RWPE1 (cell line): Measurements from ENCODE around the gene PRKAB1.
"Not testable (repeated sequence)": the region's sequence is repeated elsewhere in the genome, so short reads cannot be mapped to it uniquely, and the experiment has no call there.

Experiments
- CTCF ChIA-PET: fragments of 350-600 bp; sonication (Branson Sonifier 250); formaldehyde crosslinking; extraction: SDS; loops from one replicate; lab custom pipeline; 2021; lab: Yijun Ruan, JAX
- POLR2A ChIA-PET: fragments of 400-600 bp; formaldehyde crosslinking; extraction: SDS; loops from one replicate; lab custom pipeline; 2020; ENCODE audit warnings: antibody characterized with exemption; ENCODE audit not compliant: low non-redundant PET; lab: Yijun Ruan, JAX
- DNase-seq: peaks from one replicate; pipeline ENCODE4 v3.0.0; 2012; ENCODE audit warnings: low spot score
- H3K27ac ChIP-seq: fragments of 450-650 bp; 2 replicates; pipeline ENCODE4 v1.5.1; 2017
- CTCF ChIP-seq: fragments of 450-650 bp; conservative IDR thresholded peaks from 2 replicates; pipeline ENCODE4 v1.5.1; 2017; ENCODE audit warnings: low read depth, mild to moderate bottlenecking

Gene PRKAB1, protein sequence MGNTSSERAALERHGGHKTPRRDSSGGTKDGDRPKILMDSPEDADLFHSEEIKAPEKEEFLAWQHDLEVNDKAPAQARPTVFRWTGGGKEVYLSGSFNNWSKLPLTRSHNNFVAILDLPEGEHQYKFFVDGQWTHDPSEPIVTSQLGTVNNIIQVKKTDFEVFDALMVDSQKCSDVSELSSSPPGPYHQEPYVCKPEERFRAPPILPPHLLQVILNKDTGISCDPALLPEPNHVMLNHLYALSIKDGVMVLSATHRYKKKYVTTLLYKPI

DNA sequence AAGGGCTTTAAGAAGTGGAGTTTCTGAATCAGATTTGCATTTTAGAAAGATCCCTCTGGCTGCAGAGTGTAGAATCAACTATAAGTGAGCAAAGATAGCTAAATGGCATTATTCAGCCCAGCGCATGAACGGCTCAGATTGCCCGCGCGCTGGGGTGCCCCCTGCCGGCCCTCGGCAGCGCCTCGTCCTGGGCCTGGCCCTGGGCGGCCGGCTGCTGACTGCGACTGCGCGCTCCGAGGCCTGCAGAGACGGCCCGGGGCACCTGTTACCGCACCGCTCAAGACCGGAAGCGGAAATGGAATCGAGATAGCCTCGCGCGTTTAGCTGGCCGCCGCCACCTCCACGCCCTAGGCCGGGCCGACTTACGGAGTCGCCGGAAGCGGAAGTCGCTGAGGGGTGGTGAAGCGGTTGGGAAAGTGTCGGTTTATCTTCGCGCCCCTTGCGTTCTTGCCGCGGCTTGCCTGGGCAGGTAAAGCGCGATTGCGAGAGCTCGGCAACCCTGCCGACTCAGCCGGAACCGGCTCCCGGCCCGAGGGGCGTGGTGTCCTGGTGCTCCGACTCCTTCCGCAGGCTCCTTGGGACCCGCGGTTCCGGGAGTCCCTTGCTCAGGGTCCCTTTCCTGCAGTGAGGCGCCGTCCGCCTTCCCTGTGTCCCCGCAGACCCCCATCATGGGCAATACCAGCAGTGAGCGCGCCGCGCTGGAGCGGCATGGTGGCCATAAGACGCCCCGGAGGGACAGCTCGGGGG is at the start of gene PRKAB1:
Gene PRKAB1, plus strand, starts transcription at position 557 of the 747 bp plus-strand sequence. Its CDS starts 112 bp downstream, at position 669.
- CTCF ChIA-PET: interaction anchor here (0.5 to 1.4 kb wide), 9 partner anchors 9 to 1299 kb away, joined by 3 to 5 read pairs (median 3); no protein-coding TSS in a partner anchor
- DNase-seq: peak; percentile 95
- POLR2A ChIA-PET: no interaction called here
- peak; percentile 98 for TF ChIP-seq CTCF
- peak within 1 kb of the TSS; percentile 97 for H3K27ac ChIP-seq

DNA sequence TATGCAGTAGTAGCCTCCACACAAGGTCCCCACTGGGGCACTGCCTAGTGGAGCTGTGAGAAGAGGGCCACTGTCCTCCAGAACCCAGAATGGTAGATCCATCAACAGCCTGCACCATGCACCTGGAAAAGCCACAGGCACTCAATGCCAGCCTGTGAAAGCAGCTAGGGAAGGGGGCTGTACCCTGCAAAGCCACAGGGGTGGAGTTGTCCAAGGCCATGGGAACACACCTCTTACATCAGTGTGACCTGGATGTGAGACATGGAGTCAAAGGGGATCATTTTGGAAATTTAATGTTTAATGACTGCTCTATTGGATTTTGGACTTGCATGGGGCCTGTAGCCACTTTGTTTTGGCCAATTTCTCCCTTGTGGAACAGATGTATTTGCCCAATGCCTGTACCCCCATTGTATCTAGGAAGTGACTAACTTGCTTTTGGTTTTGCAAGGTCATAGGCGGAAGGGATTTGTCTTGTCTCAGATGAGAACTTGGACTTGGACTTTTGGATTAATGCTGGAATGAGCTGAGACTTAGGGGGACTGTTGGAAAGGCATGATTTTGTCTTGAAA is 49.5 kb upstream of the PRKAB1 start:
- CTCF ChIA-PET, H3K27ac ChIP-seq, POLR2A ChIA-PET, DNase-seq: not testable (repeated sequence)

DNA sequence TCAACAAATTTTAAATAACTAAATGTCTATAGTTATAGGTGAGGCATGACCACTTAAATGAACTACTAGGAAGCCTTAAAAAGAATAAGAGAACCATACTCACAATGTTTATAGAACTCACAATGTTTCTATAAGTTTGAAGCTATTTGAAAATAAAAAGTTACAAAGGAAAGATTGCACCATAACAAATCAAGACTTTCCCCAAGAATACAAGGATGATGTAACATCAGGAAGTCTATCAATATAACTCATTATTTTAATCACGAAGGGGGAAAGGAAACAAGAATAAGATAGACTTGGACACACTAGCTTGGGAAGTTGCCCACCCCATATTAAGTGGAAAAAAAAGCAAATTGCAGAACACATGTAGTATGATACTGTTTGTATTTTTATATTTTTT is 47.4 kb upstream of the PRKAB1 start:
- no peak for DNase-seq
- ChIA-PET POLR2A (no interaction called here), CTCF (no interaction called here)
- no peak overlapping the region for H3K27ac ChIP-seq
- TF ChIP-seq CTCF: no peak

GRCh38 chr12:119621878-119622277 is 46.1 kb upstream of the PRKAB1 start:
- POLR2A ChIA-PET: no interaction called here
- no peak overlapping the region for H3K27ac ChIP-seq
- CTCF ChIA-PET: no interaction called here
- DNase-seq: no peak
- no peak for TF ChIP-seq CTCF

DNA sequence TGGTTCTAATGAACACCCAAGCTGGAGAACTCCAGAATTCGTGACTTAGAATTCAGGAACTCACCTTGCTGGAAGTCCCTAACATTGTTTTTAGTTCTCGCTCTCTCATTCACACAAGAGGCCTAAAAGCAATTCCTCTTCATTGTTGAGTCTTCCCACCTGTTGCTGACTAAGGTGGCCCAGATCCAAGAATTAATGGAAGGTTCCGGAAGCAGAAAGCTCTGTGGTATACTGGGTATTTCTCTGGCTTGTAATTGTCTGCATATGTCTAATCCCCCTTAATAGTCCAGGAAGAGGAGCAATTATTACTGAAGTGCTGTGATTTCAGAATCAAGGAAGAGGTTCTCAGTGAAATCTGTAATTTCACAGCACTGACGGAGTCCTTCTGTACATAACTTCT is 43.0 kb upstream of the PRKAB1 start:
- CTCF ChIA-PET: no interaction called here
- no peak for TF ChIP-seq CTCF
- POLR2A ChIA-PET: interaction anchor here (0.6 kb wide), 1 partner anchor 46 kb away, joined by 3 read pairs; no protein-coding TSS in a partner anchor
- H3K27ac ChIP-seq: no peak overlapping the region
- no peak for DNase-seq

- CTCF ChIA-PET: no interaction called here
- DNase-seq: no peak
- POLR2A ChIA-PET: no interaction called here
- no peak overlapping the region for H3K27ac ChIP-seq
- TF ChIP-seq CTCF: no peak
Measured at GRCh38 chr12:119627019-119627643, 40.8 kb upstream of the PRKAB1 start.
